ENCODE results near the gene ANKRD34A.
A peak's percentile ranks its signal among the peaks of the same experiment; 100 is the strongest.

ANKRD34A gene

GRCh38 chr1:145994391-145995120 is 30.2 kb upstream of the ANKRD34A start:
- H3K27ac Mint-ChIP-seq, result peak overlapping the region; percentile 83
- no peak for DNase-seq
- ATAC-seq (replicated peaks), result peak in 1 of 2 donors; percentile 16
- no peaks in the 10 kb centered on the region for H3K9me3 Mint-ChIP-seq
- H3K36me3 Mint-ChIP-seq, result peaks cover 37 to 49% of the 10 kb centered on the region in 2 donors
- peak overlapping the region; percentile 84 to 96 for H3K4me3 Mint-ChIP-seq
- H3K27me3 Mint-ChIP-seq, result no peaks in the 10 kb centered on the region
- peaks cover 58 to 72% of the 10 kb centered on the region in 2 donors for H3K4me1 Mint-ChIP-seq

- Mint-ChIP-seq H3K27me3 (no peaks in the 10 kb centered on the region), H3K36me3 (peaks cover 37 to 49% of the 10 kb centered on the region in 2 donors), H3K27ac (peak overlapping the region; percentile 75), H3K9me3 (no peaks in the 10 kb centered on the region), H3K4me3 (peak overlapping the region; percentile 84 to 96), H3K4me1 (peaks cover 53 to 68% of the 10 kb centered on the region in 2 donors)
- no peak for DNase-seq
- no peak for ATAC-seq (replicated peaks)
These were observed 29.4 kb upstream of the ANKRD34A start for GRCh38 chr1:145993618-145994390.

GRCh38 chr1:145992958-145993617 is 28.7 kb upstream of the ANKRD34A start:
- peak overlapping the region; percentile 84 to 96 for H3K4me3 Mint-ChIP-seq
- ATAC-seq (replicated peaks) (no peak), DNase-seq (no peak)
- no peaks in the 10 kb centered on the region for H3K9me3 Mint-ChIP-seq
- peak overlapping the region; percentile 44 for H3K27ac Mint-ChIP-seq
- peaks cover 37 to 49% of the 10 kb centered on the region in 2 donors for H3K36me3 Mint-ChIP-seq
- no peaks in the 10 kb centered on the region for H3K27me3 Mint-ChIP-seq
- peaks cover 52 to 69% of the 10 kb centered on the region in 2 donors for H3K4me1 Mint-ChIP-seq

- Mint-ChIP-seq H3K27me3 (no peaks in the 10 kb centered on the region), H3K4me1 (peaks cover 50 to 69% of the 10 kb centered on the region in 2 donors), H3K27ac (peak overlapping the region; percentile 44), H3K9me3 (no peaks in the 10 kb centered on the region), H3K36me3 (peaks cover 37 to 49% of the 10 kb centered on the region in 2 donors), H3K4me3 (peak overlapping the region; percentile 17 to 26)
- no peak for ATAC-seq (replicated peaks)
- no peak for DNase-seq
These were observed 28.1 kb upstream of the ANKRD34A start for GRCh38 chr1:145992502-145992936.

GRCh38 chr1:145991735-145992412 is 27.5 kb upstream of the ANKRD34A start:
- H3K27ac Mint-ChIP-seq, result peak overlapping the region; percentile 68
- no peaks in the 10 kb centered on the region for H3K9me3 Mint-ChIP-seq
- ATAC-seq (replicated peaks) (no peak), DNase-seq (no peak)
- peaks cover 37 to 49% of the 10 kb centered on the region in 2 donors for H3K36me3 Mint-ChIP-seq
- no peak overlapping the region for H3K4me3 Mint-ChIP-seq
- H3K4me1 Mint-ChIP-seq, result peaks cover 46 to 65% of the 10 kb centered on the region in 2 donors
- no peaks in the 10 kb centered on the region for H3K27me3 Mint-ChIP-seq

GRCh38 chr1:145990249-145990855 is 26.0 kb upstream of the ANKRD34A start:
- DNase-seq (no peak), ATAC-seq (replicated peaks) (no peak)
- Mint-ChIP-seq H3K4me3 (no peak overlapping the region), H3K9me3 (no peaks in the 10 kb centered on the region), H3K4me1 (peaks cover 51 to 76% of the 10 kb centered on the region in 2 donors), H3K36me3 (peaks cover 33 to 37% of the 10 kb centered on the region in 2 donors), H3K27ac (peak overlapping the region; percentile 1), H3K27me3 (no peaks in the 10 kb centered on the region)

GRCh38 chr1:145988773-145989172 is 24.4 kb upstream of the ANKRD34A start:
- no peaks in the 10 kb centered on the region for H3K9me3 Mint-ChIP-seq
- no peaks in the 10 kb centered on the region for H3K27me3 Mint-ChIP-seq
- H3K27ac Mint-ChIP-seq, result peak overlapping the region; percentile 82
- peaks cover 18 to 21% of the 10 kb centered on the region in 2 donors for H3K36me3 Mint-ChIP-seq
- H3K4me1 Mint-ChIP-seq, result peaks cover 52 to 72% of the 10 kb centered on the region in 2 donors
- H3K4me3 Mint-ChIP-seq, result no peak overlapping the region
- no peak for DNase-seq
- no peak for ATAC-seq (replicated peaks)

- Mint-ChIP-seq H3K36me3 (peaks cover 9 to 14% of the 10 kb centered on the region in 2 donors), H3K4me1 (peaks cover 50 to 63% of the 10 kb centered on the region in 2 donors), H3K27ac (peak overlapping the region; percentile 37), H3K4me3 (no peak overlapping the region), H3K9me3 (no peaks in the 10 kb centered on the region), H3K27me3 (no peaks in the 10 kb centered on the region)
- DNase-seq, result no peak
- no peak for ATAC-seq (replicated peaks)
These were observed 23.6 kb upstream of the ANKRD34A start for GRCh38 chr1:145987926-145988325.

- H3K9me3 Mint-ChIP-seq, result no peaks in the 10 kb centered on the region
- no peak overlapping the region for H3K4me3 Mint-ChIP-seq
- no peaks in the 10 kb centered on the region for H3K27me3 Mint-ChIP-seq
- ATAC-seq (replicated peaks) (no peak), DNase-seq (no peak)
- peaks cover 50 to 52% of the 10 kb centered on the region in 2 donors for H3K4me1 Mint-ChIP-seq
- H3K36me3 Mint-ChIP-seq, result peaks cover 0 to under 1% of the 10 kb centered on the region in 2 donors
- no peak overlapping the region for H3K27ac Mint-ChIP-seq
These were observed 22.2 kb upstream of the ANKRD34A start for GRCh38 chr1:145986551-145986950.

GRCh38 chr1:145985502-145986439 is 21.4 kb upstream of the ANKRD34A start:
- ATAC-seq (replicated peaks) (peak in 1 of 2 donors; percentile 40), DNase-seq (no peak)
- no peaks in the 10 kb centered on the region for H3K9me3 Mint-ChIP-seq
- peak overlapping the region; percentile 18 to 64 for H3K4me3 Mint-ChIP-seq
- no peaks in the 10 kb centered on the region for H3K36me3 Mint-ChIP-seq
- H3K27me3 Mint-ChIP-seq, result no peaks in the 10 kb centered on the region
- H3K4me1 Mint-ChIP-seq, result peaks cover 48 to 55% of the 10 kb centered on the region in 2 donors
- H3K27ac Mint-ChIP-seq, result peak overlapping the region; percentile 53

- no peaks in the 10 kb centered on the region for H3K27me3 Mint-ChIP-seq
- H3K4me1 Mint-ChIP-seq, result peaks cover 42 to 51% of the 10 kb centered on the region in 2 donors
These were observed 20.7 kb upstream of the ANKRD34A start for GRCh38 chr1:145985129-145985501.

GRCh38 chr1:145983960-145984830 is 19.8 kb upstream of the ANKRD34A start:
- Mint-ChIP-seq H3K36me3 (no peaks in the 10 kb centered on the region), H3K27me3 (no peaks in the 10 kb centered on the region), H3K9me3 (no peaks in the 10 kb centered on the region), H3K4me1 (peaks cover 40 to 51% of the 10 kb centered on the region in 2 donors), H3K27ac (peak overlapping the region; percentile 39), H3K4me3 (no peak overlapping the region)
- ATAC-seq (replicated peaks) (no peak), DNase-seq (no peak)

More at GRCh38 chr1:145985129-145985501, 20.7 kb upstream of the ANKRD34A start:
- DNase-seq (no peak), ATAC-seq (replicated peaks) (no peak)
- Mint-ChIP-seq H3K27ac (peak overlapping the region; percentile 39), H3K4me3 (peak overlapping the region; percentile 18 to 64), H3K9me3 (no peaks in the 10 kb centered on the region), H3K36me3 (no peaks in the 10 kb centered on the region)

Data from stimulated activated naive B cell treated with anti-CD40 and anti-IgM and Interleukin-4, amounts not matched to agents 10 μg/mL and 1 μg/mL and 100 μg/mL, for 72 hours (primary cell).